ENCODE results near the gene NGEF. TPM values are rescaled to one million over a fixed set of nuclear protein-coding genes. Genes with fewer than 3 reads are reported as not detected.
A peak's percentile ranks its signal among the peaks of the same experiment; 100 is the strongest.

NGEF gene
- total RNA-seq, 8 experiments from 2014 or later: 5.3 to 47.0 (median 8.4) TPM

- WGBS, 10 experiments: 0 to 100% (median 59%) methylated on average over 1 to 7 of the region's 8 CpGs
- no peak overlapping the region for H3K4me3 ChIP-seq
- no peak overlapping the region for H3K27ac ChIP-seq
- in situ Hi-C loops (cut with MboI; ENCODE audit: low pct_unique_long_range_greater_than_20kb in 2 of 9, low sequenced_read_pairs in 9 of 9, unreplicated experiment in 9 of 9): loop anchor here in 1 of 9 experiments (25.0 kb wide), 1 partner anchor 177 kb away; the partner anchor contains the start of gene SNORC
- peak in 3 of 8 experiments; percentile 76 to 87 (median 85) for ATAC-seq (replicated peaks in 6 of 8)
- H3K4me1 ChIP-seq (replicated peaks in 1 of 2): no peaks in the 10 kb centered on the region
These were observed 26.3 kb upstream of the NGEF start for GRCh38 chr2:233039212-233039845.

DNA sequence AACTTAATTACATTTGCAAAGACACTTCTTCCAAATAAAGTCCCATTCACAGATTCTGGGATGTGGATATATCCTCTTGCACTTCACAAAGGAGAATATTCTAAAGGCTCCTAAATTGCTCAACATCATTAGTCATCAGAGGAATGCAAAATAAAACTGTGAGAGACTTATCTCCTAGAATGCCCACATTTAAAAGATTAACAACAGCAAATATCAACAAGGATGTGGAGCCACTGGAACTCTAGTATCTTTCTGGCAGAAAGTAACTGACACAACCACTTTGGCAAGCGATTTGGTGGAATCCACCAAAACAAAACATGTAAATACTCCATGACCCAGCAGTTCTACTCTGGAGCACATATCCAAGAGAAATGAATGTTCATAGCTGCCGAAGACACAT lies 24.0 kb upstream of the NGEF start:
- Histone ChIP-seq H3K27ac (no peak overlapping the region), H3K4me1 (replicated peaks in 1 of 2) (peaks cover 0 to under 1% of the 10 kb centered on the region in 2 donors), H3K4me3 (no peak overlapping the region)
- ATAC-seq (replicated peaks in 6 of 8): peak in 2 of 8 experiments; percentile 22 to 45
- in situ Hi-C loops (cut with MboI; ENCODE audit: low pct_unique_long_range_greater_than_20kb in 2 of 9, low sequenced_read_pairs in 9 of 9, unreplicated experiment in 9 of 9): loop anchor here in 1 of 9 experiments (25.0 kb wide), 1 partner anchor 175 kb away; the partner anchor contains the start of gene SNORC
- whole genome bisulfite sequencing, 10 experiments: 60 to 100% (median 89%) methylated on average over 1 to 2 of the region's 2 CpGs; no CpG with 5 or more reads in 2 of the 10 experiments

GRCh38 chr2:233036162-233036838 lies 23.2 kb upstream of the NGEF start:
- no peak overlapping the region for H3K4me3 ChIP-seq
- peaks cover 2 to 6% of the 10 kb centered on the region in 2 donors for H3K4me1 ChIP-seq (replicated peaks in 1 of 2)
- no peak for ATAC-seq (replicated peaks in 6 of 8)
- H3K27ac ChIP-seq: no peak overlapping the region
- in situ Hi-C loops (cut with MboI; ENCODE audit: low pct_unique_long_range_greater_than_20kb in 2 of 9, low sequenced_read_pairs in 9 of 9, unreplicated experiment in 9 of 9): loop anchor here in 1 of 9 experiments (25.0 kb wide), 1 partner anchor 174 kb away; the partner anchor contains the start of gene SNORC
- 50 to 100% (median 82%) methylated on average over 1 to 6 of the region's 12 CpGs for WGBS, 10 experiments

DNA sequence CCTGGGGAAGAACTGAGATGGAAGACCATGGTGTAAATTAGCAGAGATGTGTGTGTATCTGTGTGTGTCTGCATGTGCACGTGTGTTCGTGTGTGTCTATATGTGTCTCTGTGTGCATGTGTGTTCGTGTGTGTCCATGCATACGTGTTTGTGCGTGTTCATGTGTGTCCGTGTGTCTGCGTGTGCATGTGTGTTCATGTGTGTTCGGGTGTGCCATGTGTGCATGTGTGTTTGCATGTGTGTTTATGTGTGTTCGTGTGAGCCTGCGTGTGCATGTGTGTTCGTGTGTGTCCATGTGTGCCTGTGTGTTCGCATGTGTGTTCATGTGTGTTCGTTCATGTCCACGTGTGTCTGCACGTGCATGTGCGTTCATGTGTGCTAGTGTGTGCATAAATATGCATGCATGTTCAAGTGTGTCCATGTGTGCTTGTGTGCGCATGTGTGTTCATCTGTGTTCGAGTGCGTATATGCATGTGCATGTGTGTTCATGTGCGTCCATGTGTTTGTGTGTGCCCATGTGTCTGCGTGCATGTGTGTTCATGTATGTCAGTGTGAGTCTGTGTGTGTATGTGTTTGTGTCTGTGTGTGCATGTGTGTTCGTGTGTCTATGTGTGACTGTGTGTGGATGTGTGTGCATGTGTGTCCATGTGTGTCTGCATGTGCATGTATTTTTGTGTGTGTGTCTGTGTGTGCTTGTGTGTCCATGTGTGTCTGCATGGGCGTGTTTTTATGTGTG lies 22.5 kb upstream of the NGEF start:
- H3K4me1 ChIP-seq (replicated peaks in 1 of 2): peaks cover 6% of the 10 kb centered on the region in 2 donors
- H3K4me3 ChIP-seq: no peak overlapping the region
- in situ Hi-C loops (cut with MboI; ENCODE audit: low pct_unique_long_range_greater_than_20kb in 2 of 9, low sequenced_read_pairs in 9 of 9, unreplicated experiment in 9 of 9): loop anchor here in 1 of 9 experiments (25.0 kb wide), 1 partner anchor 173 kb away; the partner anchor contains the start of gene SNORC
- H3K27ac ChIP-seq: no peak overlapping the region
- WGBS, 10 experiments: 60 to 100% (median 95%) methylated on average over 1 to 10 of the region's 23 CpGs; no CpG with 5 or more reads in 3 of the 10 experiments
- no peak for ATAC-seq (replicated peaks in 6 of 8)

GRCh38 chr2:233034091-233034882 lies 21.2 kb upstream of the NGEF start:
- in situ Hi-C loops (cut with MboI; ENCODE audit: low pct_unique_long_range_greater_than_20kb in 2 of 9, low sequenced_read_pairs in 9 of 9, unreplicated experiment in 9 of 9): loop anchor here in 1 of 9 experiments (25.0 kb wide), 1 partner anchor 172 kb away; the partner anchor contains the start of gene SNORC
- ATAC-seq (replicated peaks in 6 of 8): no peak
- Histone ChIP-seq H3K4me1 (replicated peaks in 1 of 2) (peaks cover 6% of the 10 kb centered on the region in 2 donors), H3K4me3 (no peak overlapping the region), H3K27ac (no peak overlapping the region)
- WGBS, 10 experiments: 76 to 100% (median 100%) methylated on average over 1 to 5 of the region's 37 CpGs; no CpG with 5 or more reads in 5 of the 10 experiments

GRCh38 chr2:233033672-233034071 lies 20.6 kb upstream of the NGEF start:
- WGBS, 10 experiments: 17 to 100% (median 80%) methylated on average over 1 to 6 of the region's 9 CpGs; no CpG with 5 or more reads in 2 of the 10 experiments
- in situ Hi-C loops (cut with MboI; ENCODE audit: low pct_unique_long_range_greater_than_20kb in 2 of 9, low sequenced_read_pairs in 9 of 9, unreplicated experiment in 9 of 9): loop anchor here in 1 of 9 experiments (25.0 kb wide), 1 partner anchor 171 kb away; the partner anchor contains the start of gene SNORC
- no peak overlapping the region for H3K27ac ChIP-seq
- H3K4me1 ChIP-seq (replicated peaks in 1 of 2): peaks cover 6% of the 10 kb centered on the region in 2 donors
- no peak for ATAC-seq (replicated peaks in 6 of 8)
- no peak overlapping the region for H3K4me3 ChIP-seq

DNA sequence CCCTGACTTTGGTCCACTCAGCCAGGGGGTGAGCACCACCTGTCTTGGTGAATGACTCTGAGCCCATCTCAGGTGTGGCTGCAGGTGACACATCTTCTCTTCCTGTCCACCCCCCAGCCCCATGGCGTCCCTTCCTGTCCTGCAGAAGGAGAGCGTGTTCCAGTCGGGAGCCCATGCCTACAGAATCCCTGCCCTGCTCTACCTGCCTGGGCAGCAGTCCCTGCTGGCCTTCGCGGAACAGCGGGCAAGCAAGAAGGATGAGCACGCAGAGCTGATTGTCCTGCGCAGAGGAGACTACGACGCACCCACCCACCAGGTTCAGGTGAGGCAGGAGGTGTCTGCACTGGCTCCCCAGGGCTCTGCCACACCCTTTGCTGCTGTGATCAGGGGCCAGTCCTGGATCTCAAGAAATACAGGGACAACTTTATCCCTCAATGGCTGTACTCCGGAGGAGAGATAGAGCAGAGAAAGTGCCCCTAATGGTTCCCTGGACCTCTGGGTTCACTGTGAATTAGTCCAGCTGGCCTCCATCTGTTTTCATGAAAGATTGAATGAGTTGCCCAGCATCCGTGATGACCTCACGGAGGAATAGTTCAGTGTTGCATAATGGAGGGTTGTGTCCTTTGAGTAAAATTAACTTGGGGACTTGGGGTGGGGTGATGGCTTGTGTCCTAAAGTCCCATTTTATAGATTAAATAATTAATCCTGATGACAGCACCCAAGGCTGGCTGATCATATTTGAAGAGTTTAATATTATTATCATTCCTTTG lies 19.7 kb upstream of the NGEF start, which contains the start of gene NEU2:
NEU2 (plus strand) TSS at position 122 of the 770 bp plus-strand sequence; CDS start at position 122, 0 bp downstream.
- in situ Hi-C loops (cut with MboI; ENCODE audit: low pct_unique_long_range_greater_than_20kb in 2 of 9, low sequenced_read_pairs in 9 of 9, unreplicated experiment in 9 of 9): loop anchor here in 1 of 9 experiments (25.0 kb wide), 1 partner anchor 170 kb away; the partner anchor contains the start of gene SNORC
- WGBS, 10 experiments: 8 to 94% (median 63%) methylated on average over 1 to 6 of the region's 13 CpGs; no CpG with 5 or more reads in 3 of the 10 experiments
- peak in 2 of 8 experiments; percentile 64 to 68 for ATAC-seq (replicated peaks in 6 of 8)
- H3K27ac ChIP-seq: no peak within 1 kb of the TSS
- H3K4me3 ChIP-seq: no peak within 1 kb of the TSS
- peaks cover 6% of the 10 kb centered on the region in 2 donors for H3K4me1 ChIP-seq (replicated peaks in 1 of 2)

- in situ Hi-C loops (cut with MboI; ENCODE audit: low pct_unique_long_range_greater_than_20kb in 2 of 9, low sequenced_read_pairs in 9 of 9, unreplicated experiment in 9 of 9): loop anchor here in 1 of 9 experiments (25.0 kb wide), 1 partner anchor 170 kb away; the partner anchor contains the start of gene SNORC
- ATAC-seq (replicated peaks in 6 of 8): peak in 5 of 8 experiments; percentile 18 to 52 (median 23)
- WGBS, 10 experiments: 30 to 100% (median 70%) methylated on average over 1 to 18 of the region's 27 CpGs; no CpG with 5 or more reads in 1 of the 10 experiments
These were observed 18.8 kb upstream of the NGEF start for GRCh38 chr2:233031556-233032500.

GRCh38 chr2:233029321-233029720 lies 16.3 kb upstream of the NGEF start:
- 57 to 100% (median 88%) methylated on average over 1 to 8 of the region's 9 CpGs; no CpG with 5 or more reads in 2 of the 10 experiments for WGBS, 10 experiments
- Histone ChIP-seq H3K27ac (no peak overlapping the region), H3K4me1 (replicated peaks in 1 of 2) (peaks cover 6% of the 10 kb centered on the region in 2 donors), H3K4me3 (no peak overlapping the region)
- ATAC-seq (replicated peaks in 6 of 8): no peak
- in situ Hi-C loops (cut with MboI; ENCODE audit: low pct_unique_long_range_greater_than_20kb in 2 of 9, low sequenced_read_pairs in 9 of 9, unreplicated experiment in 9 of 9): loop anchor here in 1 of 9 experiments (25.0 kb wide), 1 partner anchor 167 kb away; the partner anchor contains the start of gene SNORC

More at GRCh38 chr2:233031556-233032500, 18.8 kb upstream of the NGEF start:
- no peak overlapping the region for H3K27ac ChIP-seq
- H3K4me1 ChIP-seq (replicated peaks in 1 of 2): peaks cover 6% of the 10 kb centered on the region in 2 donors
- no peak overlapping the region for H3K4me3 ChIP-seq

DNA sequence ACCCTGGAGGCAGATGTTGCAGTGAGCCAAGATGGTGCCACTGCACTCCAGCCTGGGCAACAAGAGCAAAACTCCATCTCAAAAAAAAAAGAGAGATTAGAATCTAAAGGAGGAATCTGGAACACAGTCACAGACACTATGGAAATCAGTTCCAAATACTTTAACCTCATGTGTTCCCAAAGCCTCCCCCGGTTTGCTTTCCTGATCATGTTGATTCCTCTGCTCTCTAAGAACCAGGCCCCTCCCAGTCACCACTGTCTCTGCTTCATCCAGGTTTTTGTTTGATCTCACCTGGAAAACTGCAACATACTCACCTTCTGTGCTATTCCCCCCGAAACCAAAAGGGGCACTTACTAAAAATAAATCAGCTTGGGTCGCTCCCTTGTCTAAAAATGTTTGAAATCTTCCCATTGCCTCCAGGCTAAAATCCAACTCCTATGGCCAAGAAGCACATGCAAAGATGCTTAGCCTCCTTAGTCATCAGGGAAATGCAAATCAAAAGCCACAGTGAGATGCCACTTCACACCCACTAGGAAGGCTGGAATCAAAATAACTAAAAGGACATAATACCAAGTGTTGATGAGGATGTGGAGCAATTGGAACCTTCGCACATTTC lies 13.2 kb upstream of the NGEF start:
- Histone ChIP-seq H3K4me1 (replicated peaks in 1 of 2) (peaks cover 0 to 4% of the 10 kb centered on the region in 2 donors), H3K27ac (no peak overlapping the region), H3K4me3 (no peak overlapping the region)
- WGBS, 10 experiments: 0 to 100% (median 70%) methylated on average over 1 to 3 of the region's 4 CpGs
- in situ Hi-C loops (cut with MboI; ENCODE audit: low pct_unique_long_range_greater_than_20kb in 2 of 9, low sequenced_read_pairs in 9 of 9, unreplicated experiment in 9 of 9): loop anchor here in 1 of 9 experiments (25.0 kb wide), 1 partner anchor 164 kb away; the partner anchor contains the start of gene SNORC
- ATAC-seq (replicated peaks in 6 of 8): peak in 3 of 8 experiments; percentile 86 to 96 (median 94)

All from motor neuron (in vitro differentiated cells).